Heart right ventricle (tissue), 16 donors: ENCODE data around the gene TMEM258. TPM values are rescaled to one million over a fixed set of nuclear protein-coding genes. Genes with fewer than 3 reads are reported as not detected.
A peak's percentile ranks its signal among the peaks of the same experiment; 100 is the strongest.

Source experiments
- ATAC-seq, 8 donors: fragments of 200-7000 bp; cut with Tn5 transposase; one replicate each; pipeline ENCODE4 v1.9.1; 2020; ENCODE audit warnings: mild to moderate bottlenecking in 8 of 8, moderate library complexity in 8 of 8, moderate number of reproducible peaks in 1 of 8
- DNase-seq, 2 donors: peaks; one replicate each; pipeline ENCODE4 v3.0.0-alpha.2; 2020
- H3K27ac ChIP-seq, 10 donors: fragments of 200-600 bp; sonication (generic) in 2 of 10; one replicate each; pipeline versions ENCODE4 v1.5.0 to v1.8.0; 2020 to 2022; ENCODE audit warnings: mild to moderate bottlenecking in 3 of 10
- H3K27me3 ChIP-seq, 7 donors: fragments of 200-600 bp; one replicate each; pipeline ENCODE4 v1.8.0; 2021 to 2022; ENCODE audit warnings: mild to moderate bottlenecking in 2 of 7
- H3K36me3 ChIP-seq, 9 donors: fragments of 200-600 bp; sonication (generic) in 1 of 9; one replicate each; pipeline versions ENCODE4 v1.5.0 to v1.8.0; 2020 to 2022; ENCODE audit warnings: mild to moderate bottlenecking in 2 of 9
- H3K4me1 ChIP-seq, 9 donors: fragments of 200-600 bp; sonication (generic) in 1 of 9; one replicate each; pipeline versions ENCODE4 v1.5.0 to v1.8.0; 2020 to 2022; ENCODE audit warnings: mild to moderate bottlenecking in 4 of 9
- H3K4me3 ChIP-seq, 10 donors: fragments of 200-600 bp; sonication (generic) in 2 of 10; one replicate each; pipeline versions ENCODE4 v1.5.0 to v1.8.0; 2020 to 2022; ENCODE audit warnings: mild to moderate bottlenecking in 7 of 10, moderate library complexity in 2 of 10
- H3K9me3 ChIP-seq, 11 donors: fragments of 200-600 bp in 10 of 11; sonication (generic) in 2 of 11; one replicate each; pipeline versions ENCODE4 v1.5.0 to v1.8.0; 2013 to 2022; ENCODE audit warnings: mild to moderate bottlenecking in 2 of 11, control low read depth in 1 of 11, moderate library complexity in 1 of 11
- WGBS, 2 donors: extraction: QIAGEN DNeasy Blood & Tissue Kit; methylation state at CpG; one replicate each; pipeline ENCODE4 v1.1.7; 2013; ENCODE audit warnings: inconsistent platforms in 1 of 2; 5-methylcytosine and 5-hydroxymethylcytosine counted together
- intact Hi-C, 10 donors: fragments of 100-400 bp; cut with DNase I; formaldehyde crosslinking; loops; one replicate each; pipeline versions ENCODE4 v1.11.1 to v1.14.2; 2022
- polyA plus RNA-seq, 2 donors: library from polyadenylated mRNA; stranded (reverse); fragments of 200-250 nt; gene quantifications; one replicate each; pipeline ENCODE4 v1.2.3, GENCODE V29; 2013
- total RNA-seq, 10 donors: library from RNA; stranded (reverse); fragmentation: NEBNext Ultra II Directional in 3 of 10; extraction: Animal tissue kit (Norgen Biotek cat#: 25700) in 3 of 10; gene quantifications; one replicate each; pipeline versions ENCODE4 v1.2.1 to v1.2.4, GENCODE V29; 2021 to 2023
- TF ChIP-seq, protein P1 (sequence below), 9 donors: fragments of 200-600 bp; sonication (generic) in 2 of 9; IDR thresholded peaks; one replicate each; pipeline versions ENCODE4 v1.5.0 to v1.8.0; 2021 to 2022; ENCODE audit warnings: antibody characterized with exemption in 9 of 9, mild to moderate bottlenecking in 5 of 9, moderate library complexity in 1 of 9
- donor health status: Arrhythmogenic right ventricular cardiomyopathy.
- donor health status: ischemic (EF 13 %, LVEDD 7.1; RV severe dilation, severe dysfunction).
- donor health status: healthy with polysubstance abuse.
- donor health status: DM: no; HTN: yes; CAD: no.
- donor health status: DM: no; HTN: no; CAD: no.
- donor health status: ischemic (EF 25% LVEDD 6.9; RV normal size, moderate dysfunction).
- donor health status: ischemic (EF 25% LVEDD 5.7; RV mildly dilated, moderate dysfunction).
- donor health status: healthy.
- donor health status: DM: yes; HTN: yes; CAD: no.
- donor health status: Ischemic cardiomyopathy.
- donor health status: ischemic (EF 35%, LVEDD 5.7; RV mildly dilated, moderate dysfunction).
- donor health status: nonischemic (EF 11% LVEDD 7.7; RV severe dilation, severe dysfunction).
- donor health status: DM: yes; HTN: yes; CAD: no.
- donor health status: PGD.
- donor health status: ischemic (EF 29% LVEDD 5.4; RV normal size, mild dysfunction).
- donor health status: nonischemic (EF 23%, LVEDD 6.1; RV moderate dilation, normal function).

TMEM258 gene
- total and polyA plus RNA-seq, 12 donors, result 80.7 to 273 (median 109) TPM

DNA sequence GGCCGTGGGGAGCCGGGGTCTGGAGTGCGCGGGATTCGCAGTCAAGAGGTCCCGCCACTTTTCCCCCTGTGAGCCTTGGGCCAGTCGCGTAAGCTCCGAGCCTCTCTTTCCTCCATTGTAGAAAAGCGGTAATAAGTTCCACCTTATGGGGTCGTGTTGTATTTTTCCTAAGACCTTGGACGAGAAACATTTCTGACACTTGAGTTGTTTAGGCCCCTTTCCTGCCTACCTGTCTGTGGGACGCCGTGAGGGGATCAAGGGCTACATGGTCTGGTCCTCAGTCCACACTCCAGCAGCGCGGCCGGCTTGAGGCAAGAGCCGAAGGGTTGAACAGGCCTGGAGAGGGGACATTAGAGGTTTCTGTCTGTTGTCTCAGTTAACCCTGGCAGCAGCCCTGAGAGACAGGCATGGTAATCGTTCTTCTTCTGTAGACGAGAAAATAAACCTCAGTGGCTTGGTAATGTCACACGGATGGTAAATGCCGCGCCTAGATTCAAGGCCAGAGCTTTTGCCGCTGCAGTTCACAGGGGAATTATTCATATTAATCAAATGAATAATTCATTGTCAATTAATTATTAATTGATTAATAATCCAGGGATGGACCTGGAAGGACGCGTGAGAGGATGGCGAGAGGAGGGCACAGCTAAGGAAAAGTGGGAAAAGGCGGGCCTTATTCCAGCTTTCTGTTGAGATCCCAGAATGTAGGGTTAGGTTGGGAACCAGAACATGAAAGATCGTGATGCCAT, 857 bp upstream of the TMEM258 start:
- Histone ChIP-seq H3K4me3 (peak overlapping the region; percentile 65 to 90 (median 78)), H3K27ac (peak overlapping the region in 9 of 10 donors; percentile 89 to 98 (median 96)), H3K9me3 (no peaks in the 10 kb centered on the region), H3K36me3 (peaks cover 0 to 48% (median 15%) of the 10 kb centered on the region in 9 donors), H3K27me3 (no peaks in the 10 kb centered on the region), H3K4me1 (peaks cover 8 to 37% (median 25%) of the 10 kb centered on the region in 9 donors)
- intact Hi-C loops, result loop anchor here in 3 of 10 donors (5.0 to 10.0 kb wide), 4 partner anchors 152 to 522 kb away; partner anchors contain the start of gene BEST1 (in 1 of the 3)
- DNase-seq, result no peak
- 3 to 4% methylated on average over 29 of the region's 29 CpGs for WGBS, 2 donors
- TF ChIP-seq, protein P1, sequence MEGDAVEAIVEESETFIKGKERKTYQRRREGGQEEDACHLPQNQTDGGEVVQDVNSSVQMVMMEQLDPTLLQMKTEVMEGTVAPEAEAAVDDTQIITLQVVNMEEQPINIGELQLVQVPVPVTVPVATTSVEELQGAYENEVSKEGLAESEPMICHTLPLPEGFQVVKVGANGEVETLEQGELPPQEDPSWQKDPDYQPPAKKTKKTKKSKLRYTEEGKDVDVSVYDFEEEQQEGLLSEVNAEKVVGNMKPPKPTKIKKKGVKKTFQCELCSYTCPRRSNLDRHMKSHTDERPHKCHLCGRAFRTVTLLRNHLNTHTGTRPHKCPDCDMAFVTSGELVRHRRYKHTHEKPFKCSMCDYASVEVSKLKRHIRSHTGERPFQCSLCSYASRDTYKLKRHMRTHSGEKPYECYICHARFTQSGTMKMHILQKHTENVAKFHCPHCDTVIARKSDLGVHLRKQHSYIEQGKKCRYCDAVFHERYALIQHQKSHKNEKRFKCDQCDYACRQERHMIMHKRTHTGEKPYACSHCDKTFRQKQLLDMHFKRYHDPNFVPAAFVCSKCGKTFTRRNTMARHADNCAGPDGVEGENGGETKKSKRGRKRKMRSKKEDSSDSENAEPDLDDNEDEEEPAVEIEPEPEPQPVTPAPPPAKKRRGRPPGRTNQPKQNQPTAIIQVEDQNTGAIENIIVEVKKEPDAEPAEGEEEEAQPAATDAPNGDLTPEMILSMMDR (IDR thresholded peaks at IDR 0.05), result no peak
- ATAC-seq, result no peak

DNA sequence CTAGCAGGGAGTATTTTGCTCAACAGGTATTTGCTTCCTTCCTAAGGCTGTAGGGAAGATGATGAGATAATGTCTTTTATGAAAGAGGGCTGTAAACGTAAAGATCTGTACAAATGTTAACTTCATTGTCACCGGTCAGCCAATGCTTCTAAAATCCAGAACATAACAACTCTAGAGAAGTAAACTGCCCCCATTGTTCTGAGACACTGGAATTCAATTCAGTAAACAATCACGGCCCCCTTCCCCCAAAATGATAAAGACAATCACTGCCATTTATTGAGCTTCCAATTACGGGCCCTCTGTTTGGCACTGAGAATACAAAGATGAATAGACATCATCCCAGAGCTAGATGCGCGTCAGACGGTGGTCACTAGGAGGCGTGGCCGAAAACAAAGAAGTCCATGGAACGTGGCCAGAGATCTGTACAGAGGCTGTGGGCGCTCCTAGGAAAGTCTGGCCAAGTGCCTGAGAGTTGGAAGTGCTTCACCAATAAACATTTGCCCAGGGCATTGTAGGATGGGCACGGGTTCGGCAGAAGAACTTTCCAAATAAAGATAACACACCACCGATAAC, 576 bp downstream of the TMEM258 start:
- Histone ChIP-seq H3K36me3 (peaks cover 0 to 62% (median 23%) of the 10 kb centered on the region in 9 donors), H3K27me3 (no peaks in the 10 kb centered on the region), H3K9me3 (no peaks in the 10 kb centered on the region), H3K4me1 (peaks cover 4 to 27% (median 18%) of the 10 kb centered on the region in 9 donors), H3K4me3 (peak overlapping the region; percentile 65 to 90 (median 78)), H3K27ac (peak overlapping the region; percentile 89 to 98 (median 96))
- 4 to 5% methylated on average over 14 of the region's 14 CpGs for WGBS, 2 donors
- TF ChIP-seq, protein P1 (IDR thresholded peaks at IDR 0.05), result peak in 3 of 9 donors; percentile 11 to 24 (median 23)
- ATAC-seq (peak; percentile 56 to 82 (median 68)), DNase-seq (peak; percentile 38 to 82)
- intact Hi-C loops, result loop anchor here in 3 of 10 donors (5.0 to 10.0 kb wide), 4 partner anchors 153 to 523 kb away; partner anchors contain the start of gene BEST1 (in 1 of the 3)

DNA sequence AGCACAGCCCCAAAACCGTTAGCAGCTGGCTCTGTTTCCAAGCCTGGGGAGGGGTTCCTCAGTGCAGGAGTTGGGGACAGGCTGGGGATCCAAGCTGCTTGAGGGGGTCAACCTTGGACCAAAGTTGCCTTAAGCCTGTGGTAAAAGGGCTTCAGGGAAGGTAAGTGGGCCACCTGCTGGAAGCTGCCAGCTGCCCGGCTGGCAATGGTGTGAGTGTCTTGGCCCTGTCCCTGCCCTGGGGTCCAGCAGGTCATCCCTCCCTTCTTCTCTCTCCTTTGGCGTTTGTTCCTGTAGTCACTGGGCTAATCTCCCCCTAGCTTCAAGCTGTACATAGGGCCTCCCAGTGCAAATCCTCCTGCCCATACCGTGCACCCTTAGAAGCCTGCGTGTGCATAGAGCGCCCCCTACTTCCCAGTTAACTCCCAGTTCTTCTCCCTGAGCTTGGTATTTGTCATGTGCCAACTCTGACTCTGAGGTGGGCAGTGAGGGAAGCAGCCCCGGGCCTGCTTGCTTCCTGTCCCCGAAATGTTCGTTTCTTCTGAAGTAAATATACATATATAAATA, 4.4 kb downstream of the TMEM258 start:
- H3K27ac ChIP-seq, result no peak overlapping the region
- TF ChIP-seq, protein P1 (IDR thresholded peaks at IDR 0.05), result peak in 7 of 9 donors; percentile 12 to 36 (median 30)
- ATAC-seq, result no peak
- peaks cover 0 to 15% (median 11%) of the 10 kb centered on the region in 9 donors for H3K4me1 ChIP-seq
- 48 to 54% methylated on average over 9 of the region's 9 CpGs for WGBS, 2 donors
- H3K4me3 ChIP-seq, result no peak overlapping the region
- H3K36me3 ChIP-seq, result peaks cover 0 to 72% (median 27%) of the 10 kb centered on the region in 9 donors
- no peak for DNase-seq
- no peaks in the 10 kb centered on the region for H3K27me3 ChIP-seq
- no peaks in the 10 kb centered on the region for H3K9me3 ChIP-seq
- intact Hi-C loops, result no loop called here

DNA sequence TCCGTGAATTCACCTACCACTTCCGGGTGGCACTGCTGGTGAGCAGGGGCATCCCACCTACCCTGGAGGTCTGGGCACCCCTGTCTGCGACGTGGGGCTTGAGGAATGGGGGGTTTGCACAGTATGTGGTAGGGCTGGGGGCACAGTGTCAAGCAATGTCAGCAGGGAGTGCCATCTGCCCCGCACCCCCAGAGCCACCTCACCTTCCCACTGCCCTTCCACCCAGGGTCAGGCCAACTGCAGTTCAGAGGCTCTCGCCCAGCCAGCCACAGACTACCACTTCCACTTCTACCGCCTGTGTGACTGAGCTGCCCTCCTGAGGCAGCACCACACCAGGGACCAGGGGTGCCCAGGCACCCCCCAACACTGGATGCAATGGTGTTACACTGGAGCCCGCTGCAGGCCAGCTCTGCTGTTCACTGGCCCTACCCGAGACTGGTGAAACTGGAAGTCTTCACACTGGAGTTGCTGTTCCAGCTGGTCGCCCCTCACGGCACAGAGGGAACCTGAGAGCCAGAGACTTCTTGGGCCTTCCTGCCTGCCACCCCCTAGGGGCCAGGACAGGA, 6.5 kb downstream of the TMEM258 start:
- no peak overlapping the region for H3K27ac ChIP-seq
- intact Hi-C loops, result no loop called here
- H3K4me1 ChIP-seq, result peaks cover 0 to 2% (median under 1%) of the 10 kb centered on the region in 9 donors
- DNase-seq (no peak), ATAC-seq (peak in 1 of 8 donors; percentile 6)
- no peak overlapping the region for H3K4me3 ChIP-seq
- H3K36me3 ChIP-seq, result peaks cover 0 to 76% (median 27%) of the 10 kb centered on the region in 9 donors
- WGBS, 2 donors, result 89 to 92% methylated on average over 11 of the region's 11 CpGs
- TF ChIP-seq, protein P1 (IDR thresholded peaks at IDR 0.05), result no peak
- no peaks in the 10 kb centered on the region for H3K9me3 ChIP-seq
- no peaks in the 10 kb centered on the region for H3K27me3 ChIP-seq
